Thymus (tissue), 14 donors: ENCODE results near the gene FERMT1. TPM values are rescaled to one million over a fixed set of nuclear protein-coding genes. Genes with fewer than 3 reads are reported as not detected.

Experiments
- DNase-seq, 9 donors: peaks; one replicate each; pipeline ENCODE4 v3.0.0-alpha.2; 2013; ENCODE audit warnings: low spot score in 9 of 9, low read depth in 6 of 9, missing footprints in 1 of 9
- H3K27ac ChIP-seq, 2 donors: one replicate each; pipeline ENCODE4 v1.5.1; 2013; ENCODE audit warnings: control low read depth in 1 of 2, low read depth in 1 of 2, low read length in 1 of 2, mild to moderate bottlenecking in 1 of 2, moderate library complexity in 1 of 2
- H3K27me3 ChIP-seq, 2 donors: one replicate each; pipeline ENCODE4 v1.5.1; 2013; ENCODE audit warnings: low read length in 1 of 2; ENCODE audit not compliant: control insufficient read depth in 2 of 2, insufficient read depth in 1 of 2
- H3K36me3 ChIP-seq, 2 donors: one replicate each; pipeline ENCODE4 v1.5.1; 2013; ENCODE audit warnings: low read length in 1 of 2, mild to moderate bottlenecking in 1 of 2, moderate library complexity in 1 of 2; ENCODE audit not compliant: control insufficient read depth in 2 of 2, insufficient read depth in 2 of 2
- H3K4me1 ChIP-seq, 2 donors: one replicate each; pipeline ENCODE4 v1.5.1; 2013; ENCODE audit warnings: low read length in 2 of 2; ENCODE audit not compliant: control insufficient read depth in 2 of 2, insufficient read depth in 2 of 2
- H3K4me3 ChIP-seq, 2 donors: one replicate each; pipeline ENCODE4 v1.5.1; 2013; ENCODE audit warnings: low read length in 2 of 2, control low read depth in 1 of 2, mild to moderate bottlenecking in 1 of 2
- H3K9me3 ChIP-seq, 2 donors: one replicate each; pipeline ENCODE4 v1.5.1; 2013; ENCODE audit warnings: low read length in 1 of 2, mild to moderate bottlenecking in 1 of 2; ENCODE audit not compliant: control insufficient read depth in 2 of 2, insufficient read depth in 1 of 2
- WGBS: extraction: QIAGEN DNeasy Blood & Tissue Kit; methylation state at CpG from one replicate; pipeline ENCODE4 v1.1.7; 2013; 5-methylcytosine and 5-hydroxymethylcytosine counted together
- long read RNA-seq, 10 donors: transcript quantifications; one replicate each; lab custom pipeline, GENCODE V29; 2026
- polyA plus RNA-seq: library from polyadenylated mRNA; stranded (reverse); fragments of 200-250 nt; gene quantifications from one replicate; pipeline ENCODE4 v1.2.3, GENCODE V29; 2013
- total RNA-seq: library from RNA; stranded (reverse); fragments of 120-200 nt; gene quantifications from one replicate; pipeline ENCODE4 v1.2.4, GENCODE V29; 2013
- donor health status: healthy.

Gene FERMT1
- total RNA-seq (3.7 TPM), polyA plus RNA-seq (5.8 TPM)
- long read RNA-seq, donor 1, result 0 reads
- long read RNA-seq, donor 2, result 0 reads
- long read RNA-seq, donor 3, result 0 reads
- long read RNA-seq, donor 4, result 0 reads
- long read RNA-seq, donor 5, result 0 reads
- long read RNA-seq, donor 6, result 0 reads
- long read RNA-seq, donor 7, result 0 reads
- long read RNA-seq, donor 8, result 0 reads
- long read RNA-seq, donor 9, result 0 reads
- long read RNA-seq, donor 10, result 0 reads

GRCh38 chr20:6122873-6123648 is at the start of gene FERMT1:
Gene FERMT1 (minus strand): TSS chr20:6123030. CDS start chr20:6119554, 3,476 bp downstream.
- no peak for DNase-seq
- no peaks in the 10 kb centered on the region for H3K36me3 ChIP-seq
- 7% methylated on average over 55 of the region's 55 CpGs for whole genome bisulfite sequencing
- H3K4me3 ChIP-seq, result peak within 1 kb of the TSS; percentile 25 to 30
- H3K9me3 ChIP-seq, result no peaks in the 10 kb centered on the region
- peaks cover 21 to 36% of the 10 kb centered on the region in 2 donors for H3K27me3 ChIP-seq
- peaks cover 0 to 4% of the 10 kb centered on the region in 2 donors for H3K4me1 ChIP-seq
- peak within 1 kb of the TSS; percentile 41 to 69 for H3K27ac ChIP-seq

- Histone ChIP-seq H3K27me3 (no peaks in the 10 kb centered on the region), H3K27ac (no peak overlapping the region), H3K4me1 (no peaks in the 10 kb centered on the region), H3K9me3 (no peaks in the 10 kb centered on the region), H3K4me3 (no peak overlapping the region), H3K36me3 (no peaks in the 10 kb centered on the region)
- no peak for DNase-seq
These were observed 46.4 kb upstream of the FERMT1 start for GRCh38 chr20:6169251-6169650.

- H3K27me3 ChIP-seq, result no peaks in the 10 kb centered on the region
- H3K27ac ChIP-seq, result no peak overlapping the region
- no peak for DNase-seq
These were observed 45.4 kb upstream of the FERMT1 start for GRCh38 chr20:6168204-6168603.

GRCh38 chr20:6165346-6165745 is 42.5 kb upstream of the FERMT1 start:
- H3K36me3 ChIP-seq, result no peaks in the 10 kb centered on the region
- no peaks in the 10 kb centered on the region for H3K27me3 ChIP-seq
- DNase-seq, result no peak
- H3K4me1 ChIP-seq, result no peaks in the 10 kb centered on the region
- H3K4me3 ChIP-seq, result no peak overlapping the region
- H3K27ac ChIP-seq, result no peak overlapping the region
- H3K9me3 ChIP-seq, result no peaks in the 10 kb centered on the region

More at GRCh38 chr20:6168204-6168603, 45.4 kb upstream of the FERMT1 start:
- no peak overlapping the region for H3K4me3 ChIP-seq
- H3K36me3 ChIP-seq, result no peaks in the 10 kb centered on the region
- no peaks in the 10 kb centered on the region for H3K4me1 ChIP-seq
- no peaks in the 10 kb centered on the region for H3K9me3 ChIP-seq

- H3K27me3 ChIP-seq, result no peaks in the 10 kb centered on the region
- no peaks in the 10 kb centered on the region for H3K9me3 ChIP-seq
- DNase-seq, result no peak
- no peaks in the 10 kb centered on the region for H3K4me1 ChIP-seq
- whole genome bisulfite sequencing, result 82% methylated on average over 10 of the region's 10 CpGs
- no peaks in the 10 kb centered on the region for H3K36me3 ChIP-seq
- H3K27ac ChIP-seq, result no peak overlapping the region
- no peak overlapping the region for H3K4me3 ChIP-seq
These were observed 41.9 kb upstream of the FERMT1 start for GRCh38 chr20:6164421-6165341.

- DNase-seq, result no peak
- Histone ChIP-seq H3K4me3 (no peak overlapping the region), H3K27ac (no peak overlapping the region), H3K9me3 (peaks cover 0 to 6% of the 10 kb centered on the region in 2 donors), H3K36me3 (no peaks in the 10 kb centered on the region), H3K4me1 (no peaks in the 10 kb centered on the region), H3K27me3 (no peaks in the 10 kb centered on the region)
- WGBS, result 77% methylated on average over 3 of the region's 3 CpGs
These were observed 37.9 kb upstream of the FERMT1 start for GRCh38 chr20:6160736-6161135.

- no peaks in the 10 kb centered on the region for H3K4me1 ChIP-seq
- H3K36me3 ChIP-seq, result no peaks in the 10 kb centered on the region
- DNase-seq, result no peak
- H3K4me3 ChIP-seq, result no peak overlapping the region
- no peak overlapping the region for H3K27ac ChIP-seq
- H3K27me3 ChIP-seq, result no peaks in the 10 kb centered on the region
- WGBS, result 94% methylated on average over 2 of the region's 2 CpGs
- peaks cover 0 to 6% of the 10 kb centered on the region in 2 donors for H3K9me3 ChIP-seq
These were observed 34.5 kb upstream of the FERMT1 start for GRCh38 chr20:6157345-6157744.

- 79% methylated on average over 2 of the region's 2 CpGs for WGBS
- Histone ChIP-seq H3K9me3 (peaks cover 0 to 4% of the 10 kb centered on the region in 2 donors), H3K4me3 (no peak overlapping the region), H3K27me3 (no peaks in the 10 kb centered on the region), H3K27ac (no peak overlapping the region), H3K36me3 (no peaks in the 10 kb centered on the region), H3K4me1 (no peaks in the 10 kb centered on the region)
- DNase-seq, result no peak
These were observed 29.9 kb upstream of the FERMT1 start for GRCh38 chr20:6152777-6153176.

- Histone ChIP-seq H3K4me1 (no peaks in the 10 kb centered on the region), H3K27me3 (no peaks in the 10 kb centered on the region), H3K27ac (no peak overlapping the region), H3K9me3 (no peaks in the 10 kb centered on the region), H3K36me3 (no peaks in the 10 kb centered on the region), H3K4me3 (no peak overlapping the region)
- DNase-seq, result no peak
- 95% methylated on average over 7 of the region's 7 CpGs for WGBS
These were observed 25.2 kb upstream of the FERMT1 start for GRCh38 chr20:6148073-6148472.
